Heart left ventricle (tissue), 13 donors: Measurements from ENCODE around the gene TPRG1.

Source experiments
- CTCF ChIP-seq, 12 donors: fragments of 200-600 bp; sonication (generic) in 4 of 12; IDR thresholded peaks; one replicate each; pipeline versions ENCODE4 v1.5.0 to v1.8.0; 2018 to 2022; ENCODE audit warnings: antibody characterized with exemption in 12 of 12, mild to moderate bottlenecking in 5 of 12
- POLR2A ChIP-seq, 2 donors: fragments of 450-650 bp; IDR thresholded peaks; one replicate each; pipeline ENCODE4 v1.6.1; 2017; ENCODE audit warnings: antibody characterized with exemption in 2 of 2, mild to moderate bottlenecking in 2 of 2, moderate library complexity in 2 of 2
- donor health status: ischemic (EF 13 %, LVEDD 7.1; RV severe dilation, severe dysfunction).
- donor health status: DM: no; HTN: yes; CAD: no.
- donor health status: DM: no; HTN: no; CAD: no.
- donor health status: ischemic (EF 25% LVEDD 6.9; RV normal size, moderate dysfunction).
- donor health status: ischemic (EF 25% LVEDD 5.7; RV mildly dilated, moderate dysfunction).
- donor health status: ischemic (EF 35%, LVEDD 5.7; RV mildly dilated, moderate dysfunction).
- donor health status: nonischemic (EF 11% LVEDD 7.7; RV severe dilation, severe dysfunction).
- donor health status: DM: yes; HTN: yes; CAD: no.
- donor health status: PGD.
- donor health status: ischemic (EF 29% LVEDD 5.4; RV normal size, mild dysfunction).
- donor health status: nonischemic (EF 23%, LVEDD 6.1; RV moderate dilation, normal function).

GRCh38 chr3:189303584-189303983, 131.8 kb downstream of the TPRG1 start:
- no peak for TF ChIP-seq CTCF (IDR thresholded peaks at IDR 0.05)
- TF ChIP-seq POLR2A (IDR thresholded peaks at IDR 0.05), result no peak
